Stimulated activated naive B cell treated with anti-CD40 and anti-IgM and Interleukin-4, amounts not matched to agents 10 μg/mL and 1 μg/mL and 100 μg/mL, for 72 hours (primary cell): ENCODE data around the gene LMNB1.
"Not testable (repeated sequence)": the region's sequence is repeated elsewhere in the genome, so short reads cannot be mapped to it uniquely, and the experiment has no call there.

Source experiments
- ATAC-seq, 2 donors: fragments of 150-1000 bp; cut with Tn5 transposase; replicated peaks; 2 replicates each; pipeline ENCODE4 v1.10.0; 2021; ENCODE audit warnings: moderate library complexity in 1 of 2
- DNase-seq: peaks from one replicate; pipeline ENCODE4 v3.0.0; 2021
- H3K27ac Mint-ChIP-seq: one replicate; pipeline ENCODE4 v1.8.0; 2022; ENCODE audit warnings: mild to moderate bottlenecking, mixed read lengths
- H3K27me3 Mint-ChIP-seq, 2 donors: one replicate each; pipeline ENCODE4 v1.8.0; 2022; ENCODE audit warnings: mixed read lengths in 2 of 2
- H3K36me3 Mint-ChIP-seq, 2 donors: one replicate each; pipeline ENCODE4 v1.8.0; 2022; ENCODE audit warnings: mixed read lengths in 2 of 2, mild to moderate bottlenecking in 1 of 2
- H3K4me1 Mint-ChIP-seq, 2 donors: one replicate each; pipeline ENCODE4 v1.8.0; 2022; ENCODE audit warnings: mixed read lengths in 2 of 2, mild to moderate bottlenecking in 1 of 2
- H3K4me3 Mint-ChIP-seq, 2 donors: one replicate each; pipeline ENCODE4 v1.8.0; 2022; ENCODE audit warnings: mild to moderate bottlenecking in 2 of 2, mixed read lengths in 2 of 2, moderate library complexity in 1 of 2
- H3K9me3 Mint-ChIP-seq, 2 donors: one replicate each; pipeline ENCODE4 v1.8.0; 2022; ENCODE audit warnings: mixed read lengths in 2 of 2, mild to moderate bottlenecking in 1 of 2

The LMNB1 gene, protein sequence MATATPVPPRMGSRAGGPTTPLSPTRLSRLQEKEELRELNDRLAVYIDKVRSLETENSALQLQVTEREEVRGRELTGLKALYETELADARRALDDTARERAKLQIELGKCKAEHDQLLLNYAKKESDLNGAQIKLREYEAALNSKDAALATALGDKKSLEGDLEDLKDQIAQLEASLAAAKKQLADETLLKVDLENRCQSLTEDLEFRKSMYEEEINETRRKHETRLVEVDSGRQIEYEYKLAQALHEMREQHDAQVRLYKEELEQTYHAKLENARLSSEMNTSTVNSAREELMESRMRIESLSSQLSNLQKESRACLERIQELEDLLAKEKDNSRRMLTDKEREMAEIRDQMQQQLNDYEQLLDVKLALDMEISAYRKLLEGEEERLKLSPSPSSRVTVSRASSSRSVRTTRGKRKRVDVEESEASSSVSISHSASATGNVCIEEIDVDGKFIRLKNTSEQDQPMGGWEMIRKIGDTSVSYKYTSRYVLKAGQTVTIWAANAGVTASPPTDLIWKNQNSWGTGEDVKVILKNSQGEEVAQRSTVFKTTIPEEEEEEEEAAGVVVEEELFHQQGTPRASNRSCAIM

DNA sequence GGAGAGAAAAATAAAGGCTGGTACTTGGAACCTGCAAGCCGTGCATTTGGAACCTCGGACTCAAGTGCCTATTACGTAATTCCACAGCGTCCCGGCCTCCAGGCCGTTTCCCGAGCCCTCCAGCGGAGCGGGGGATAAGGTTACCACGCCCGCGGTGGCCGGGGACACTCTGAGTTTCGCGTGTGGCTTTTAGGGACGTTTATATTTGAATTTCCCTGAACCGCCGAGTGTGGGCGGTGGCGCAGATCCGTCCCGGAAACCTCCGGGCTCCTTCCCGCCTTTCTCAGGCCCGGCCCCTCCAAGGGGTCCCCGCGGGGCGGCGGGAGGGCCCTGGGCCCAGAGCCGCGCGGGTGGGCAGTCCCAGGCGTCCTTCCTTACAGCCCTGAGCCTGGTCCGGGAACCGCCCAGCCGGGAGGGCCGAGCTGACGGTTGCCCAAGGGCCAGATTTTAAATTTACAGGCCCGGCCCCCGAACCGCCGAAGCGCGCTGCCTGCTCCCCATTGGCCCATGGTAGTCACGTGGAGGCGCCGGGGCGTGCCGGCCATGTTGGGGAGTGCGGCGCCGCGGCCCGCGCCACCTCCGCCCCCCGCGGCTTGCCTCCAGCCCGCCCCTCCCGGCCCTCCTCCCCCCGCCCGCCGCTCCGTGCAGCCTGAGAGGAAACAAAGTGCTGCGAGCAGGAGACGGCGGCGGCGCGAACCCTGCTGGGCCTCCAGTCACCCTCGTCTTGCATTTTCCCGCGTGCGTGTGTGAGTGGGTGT is at the start of gene LMNB1:
TSS of gene LMNB1 (plus strand) at position 638 of the 758 bp plus-strand sequence. CDS start 373 bp downstream, outside the sequence.
- DNase-seq (peak; percentile 95), ATAC-seq (peak; percentile 73 to 80)
- Mint-ChIP-seq H3K4me1 (peaks cover 7 to 27% of the 10 kb centered on the region in 2 donors), H3K9me3 (no peaks in the 10 kb centered on the region), H3K27ac (peak within 1 kb of the TSS; percentile 98), H3K4me3 (peak within 1 kb of the TSS; percentile 98), H3K27me3 (no peaks in the 10 kb centered on the region), H3K36me3 (peaks cover 8 to 11% of the 10 kb centered on the region in 2 donors)

DNA sequence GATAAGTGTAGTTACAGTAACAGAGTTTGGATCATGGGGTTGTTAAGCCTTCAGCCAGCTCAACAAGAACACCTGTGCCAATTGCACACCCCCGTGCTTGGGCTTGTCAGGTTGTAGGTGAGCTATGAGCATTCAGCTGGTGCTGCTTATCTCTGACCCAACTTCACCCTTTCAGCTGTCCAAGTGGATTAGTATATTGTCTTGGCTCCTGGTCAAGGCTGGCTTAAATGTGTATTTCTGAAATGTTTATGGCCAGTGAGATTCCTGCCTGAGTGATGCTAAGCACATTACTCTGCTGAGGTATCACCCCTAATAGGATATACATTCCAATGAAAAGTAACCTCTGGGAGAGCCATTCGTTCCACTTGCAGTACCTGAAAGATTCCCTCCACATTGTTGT is 44.2 kb upstream of the LMNB1 start:
- Mint-ChIP-seq H3K4me3 (no peak overlapping the region), H3K36me3 (no peaks in the 10 kb centered on the region), H3K27ac (no peak overlapping the region), H3K9me3 (no peaks in the 10 kb centered on the region), H3K27me3 (no peaks in the 10 kb centered on the region), H3K4me1 (no peaks in the 10 kb centered on the region)
- ATAC-seq (no peak), DNase-seq (no peak)

DNA sequence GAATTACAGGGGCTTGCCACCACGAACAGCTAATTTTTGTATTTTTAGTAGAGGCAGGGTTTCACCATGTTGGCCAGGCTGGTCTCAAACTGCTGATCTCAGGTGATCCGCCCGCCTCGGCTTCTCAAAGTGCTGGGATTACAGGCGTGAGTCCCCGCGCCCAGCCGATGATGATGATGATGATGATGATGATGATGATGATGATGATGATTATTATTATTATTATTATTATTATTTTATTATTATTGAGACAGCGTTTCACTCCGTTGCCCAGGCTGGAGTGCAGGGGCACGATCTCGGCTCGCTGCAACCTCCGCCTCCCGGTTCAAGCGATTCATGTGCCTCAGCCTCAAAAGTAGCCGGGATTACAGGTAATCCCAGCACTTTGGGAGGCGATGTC is 42.4 kb upstream of the LMNB1 start:
- not testable (repeated sequence) for H3K27me3 Mint-ChIP-seq, H3K27ac Mint-ChIP-seq, ATAC-seq, DNase-seq, H3K4me1 Mint-ChIP-seq, H3K4me3 Mint-ChIP-seq, H3K9me3 Mint-ChIP-seq, H3K36me3 Mint-ChIP-seq

- H3K27ac Mint-ChIP-seq, result no peak overlapping the region
- H3K27me3 Mint-ChIP-seq, result no peaks in the 10 kb centered on the region
- ATAC-seq (no peak), DNase-seq (no peak)
- no peaks in the 10 kb centered on the region for H3K4me1 Mint-ChIP-seq
- H3K9me3 Mint-ChIP-seq, result no peaks in the 10 kb centered on the region
- H3K36me3 Mint-ChIP-seq, result no peaks in the 10 kb centered on the region
- no peak overlapping the region for H3K4me3 Mint-ChIP-seq
These were observed 40.8 kb upstream of the LMNB1 start for GRCh38 chr5:126736141-126736540.

GRCh38 chr5:126741361-126741760 is 35.6 kb upstream of the LMNB1 start:
- Mint-ChIP-seq H3K9me3 (no peaks in the 10 kb centered on the region), H3K4me3 (no peak overlapping the region), H3K27me3 (no peaks in the 10 kb centered on the region), H3K27ac (no peak overlapping the region), H3K4me1 (no peaks in the 10 kb centered on the region), H3K36me3 (no peaks in the 10 kb centered on the region)
- no peak for DNase-seq
- no peak for ATAC-seq

GRCh38 chr5:126742425-126742824 is 34.5 kb upstream of the LMNB1 start:
- no peak overlapping the region for H3K4me3 Mint-ChIP-seq
- no peaks in the 10 kb centered on the region for H3K27me3 Mint-ChIP-seq
- no peak for DNase-seq
- no peak overlapping the region for H3K27ac Mint-ChIP-seq
- peaks cover under 1 to 3% of the 10 kb centered on the region in 2 donors for H3K4me1 Mint-ChIP-seq
- ATAC-seq, result no peak
- no peaks in the 10 kb centered on the region for H3K9me3 Mint-ChIP-seq
- no peaks in the 10 kb centered on the region for H3K36me3 Mint-ChIP-seq

GRCh38 chr5:126744836-126745235 is 32.1 kb upstream of the LMNB1 start:
- peaks cover 12 to 20% of the 10 kb centered on the region in 2 donors for H3K4me1 Mint-ChIP-seq
- no peaks in the 10 kb centered on the region for H3K27me3 Mint-ChIP-seq
- ATAC-seq (no peak), DNase-seq (no peak)
- H3K36me3 Mint-ChIP-seq, result no peaks in the 10 kb centered on the region
- H3K27ac Mint-ChIP-seq, result no peak overlapping the region
- no peak overlapping the region for H3K4me3 Mint-ChIP-seq
- no peaks in the 10 kb centered on the region for H3K9me3 Mint-ChIP-seq

DNA sequence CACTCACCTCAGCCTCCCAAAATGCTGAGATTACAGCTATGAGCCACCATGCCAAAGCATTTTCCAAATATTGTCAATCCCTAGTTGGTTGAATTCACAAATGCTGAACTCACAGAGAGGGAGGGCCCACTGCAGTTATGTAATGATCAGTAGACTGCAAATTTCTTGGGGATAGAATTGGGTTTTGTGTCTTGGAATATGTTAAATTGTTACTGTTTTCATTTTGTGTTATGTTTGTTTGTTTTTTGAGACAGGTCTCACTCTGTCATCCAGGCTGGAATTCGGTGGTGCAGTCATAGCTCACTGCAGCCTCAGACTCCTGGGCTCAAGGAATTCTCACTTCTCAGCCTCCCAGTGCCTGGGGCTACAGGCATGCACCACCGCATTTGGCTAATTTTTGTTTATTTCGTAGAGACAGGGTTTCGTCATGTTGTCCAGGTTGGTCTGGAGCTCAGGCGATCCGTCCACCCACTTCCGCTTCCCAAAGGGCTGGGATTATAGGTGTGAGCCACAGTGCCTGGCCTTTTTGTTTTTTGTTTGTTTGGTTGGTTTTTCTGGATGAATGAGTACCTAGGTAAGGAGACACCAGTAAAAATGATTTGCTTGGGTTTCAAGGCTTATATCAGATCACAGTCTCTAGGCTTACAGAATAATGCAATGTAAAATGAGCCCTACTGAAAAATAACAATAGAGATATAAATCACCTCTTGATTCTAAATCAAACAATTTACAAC is 31.5 kb upstream of the LMNB1 start:
- H3K4me3 Mint-ChIP-seq, result no peak overlapping the region
- peaks cover 12 to 20% of the 10 kb centered on the region in 2 donors for H3K4me1 Mint-ChIP-seq
- H3K36me3 Mint-ChIP-seq, result no peaks in the 10 kb centered on the region
- no peak overlapping the region for H3K27ac Mint-ChIP-seq
- no peak for DNase-seq
- no peaks in the 10 kb centered on the region for H3K27me3 Mint-ChIP-seq
- no peaks in the 10 kb centered on the region for H3K9me3 Mint-ChIP-seq
- ATAC-seq, result no peak

- H3K36me3 Mint-ChIP-seq, result no peaks in the 10 kb centered on the region
- no peak overlapping the region for H3K27ac Mint-ChIP-seq
- no peak overlapping the region for H3K4me3 Mint-ChIP-seq
- H3K9me3 Mint-ChIP-seq, result no peaks in the 10 kb centered on the region
- no peaks in the 10 kb centered on the region for H3K27me3 Mint-ChIP-seq
- DNase-seq, result no peak
- H3K4me1 Mint-ChIP-seq, result peaks cover 12 to 20% of the 10 kb centered on the region in 2 donors
- no peak for ATAC-seq
These were observed 30.6 kb upstream of the LMNB1 start for GRCh38 chr5:126746290-126746689.

DNA sequence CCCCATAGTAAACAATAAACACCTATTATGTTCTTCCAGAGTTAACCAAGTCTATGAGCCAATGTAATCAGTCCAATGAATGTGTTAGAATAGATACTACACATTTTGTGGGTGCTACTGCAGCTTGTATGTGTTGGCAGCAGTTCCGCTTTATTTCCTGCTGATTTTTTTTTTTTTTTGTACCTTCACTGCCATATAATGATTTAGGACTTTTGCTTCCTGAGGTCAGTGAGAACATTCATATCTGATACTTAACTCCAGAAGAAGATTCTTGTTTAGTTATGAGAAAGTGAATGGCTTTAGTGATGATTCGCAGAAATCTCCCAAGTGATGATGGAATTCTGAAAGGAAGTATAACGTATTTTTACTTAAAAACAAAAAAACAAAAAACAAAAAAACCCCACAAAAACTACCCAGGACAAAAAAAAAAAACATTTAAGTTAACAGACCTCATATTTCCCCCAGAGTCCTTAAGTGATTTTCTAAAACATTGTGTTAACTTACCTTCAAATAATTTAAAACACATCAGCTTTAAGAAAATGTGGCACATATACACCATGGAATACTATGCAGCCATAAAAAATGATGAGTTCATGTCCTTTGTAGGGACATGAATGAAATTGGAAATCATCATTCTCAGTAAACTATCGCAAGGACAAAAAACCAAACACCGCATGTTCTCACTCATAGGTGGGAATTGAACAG is 24.7 kb upstream of the LMNB1 start:
- DNase-seq (no peak), ATAC-seq (no peak)
- Mint-ChIP-seq H3K27me3 (no peaks in the 10 kb centered on the region), H3K27ac (no peak overlapping the region), H3K9me3 (no peaks in the 10 kb centered on the region), H3K4me1 (peaks cover 14 to 19% of the 10 kb centered on the region in 2 donors), H3K36me3 (no peaks in the 10 kb centered on the region), H3K4me3 (no peak overlapping the region)

DNA sequence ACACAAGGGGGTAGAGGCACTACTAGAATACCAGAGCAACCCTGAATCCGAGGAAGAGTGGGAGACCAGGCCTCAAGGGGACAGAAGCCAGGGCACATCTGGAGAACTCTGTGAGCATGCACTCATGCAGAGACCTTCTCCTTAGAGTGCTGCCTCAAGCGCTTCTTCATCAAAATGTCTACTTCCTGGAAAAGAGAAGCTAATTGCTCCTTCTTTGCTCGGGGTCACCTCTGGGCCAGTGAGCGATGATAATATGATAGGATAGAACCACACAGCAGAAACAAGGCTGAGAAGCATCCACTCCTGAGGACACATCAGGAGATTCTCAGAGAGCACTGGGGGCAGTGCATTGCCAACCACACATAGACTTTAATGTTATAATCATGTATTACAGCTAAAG is 23.7 kb upstream of the LMNB1 start:
- Mint-ChIP-seq H3K27ac (no peak overlapping the region), H3K4me1 (peaks cover 9 to 12% of the 10 kb centered on the region in 2 donors), H3K4me3 (no peak overlapping the region), H3K27me3 (no peaks in the 10 kb centered on the region), H3K36me3 (no peaks in the 10 kb centered on the region), H3K9me3 (no peaks in the 10 kb centered on the region)
- ATAC-seq (no peak), DNase-seq (no peak)

GRCh38 chr5:126754609-126755008 is 22.3 kb upstream of the LMNB1 start:
- H3K4me3 Mint-ChIP-seq, result no peak overlapping the region
- H3K9me3 Mint-ChIP-seq, result no peaks in the 10 kb centered on the region
- no peak for ATAC-seq
- no peaks in the 10 kb centered on the region for H3K36me3 Mint-ChIP-seq
- no peak for DNase-seq
- H3K27me3 Mint-ChIP-seq, result no peaks in the 10 kb centered on the region
- H3K4me1 Mint-ChIP-seq, result peaks cover 9 to 17% of the 10 kb centered on the region in 2 donors
- H3K27ac Mint-ChIP-seq, result no peak overlapping the region

DNA sequence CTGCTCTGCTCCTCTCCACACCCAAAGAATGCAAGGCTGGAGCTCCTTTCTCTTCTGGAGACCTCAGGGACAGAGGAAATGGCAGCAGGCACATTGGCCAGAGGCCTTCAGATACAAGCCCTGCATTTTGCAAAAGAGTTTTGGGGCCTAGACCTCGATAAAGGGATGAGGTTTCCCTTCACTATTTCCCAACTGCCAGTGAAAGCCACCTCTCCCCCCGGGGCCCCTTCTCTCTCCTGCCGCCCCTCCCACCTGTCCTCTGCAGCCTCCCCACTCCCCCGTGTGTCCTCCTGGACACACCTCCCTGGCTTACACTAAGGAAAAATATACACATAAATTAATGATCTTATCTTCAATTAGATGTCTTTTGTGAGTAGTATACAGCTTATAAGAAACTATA is 21.3 kb upstream of the LMNB1 start:
- no peaks in the 10 kb centered on the region for H3K27me3 Mint-ChIP-seq
- no peaks in the 10 kb centered on the region for H3K36me3 Mint-ChIP-seq
- DNase-seq (no peak), ATAC-seq (no peak)
- H3K9me3 Mint-ChIP-seq, result no peaks in the 10 kb centered on the region
- H3K27ac Mint-ChIP-seq, result no peak overlapping the region
- H3K4me3 Mint-ChIP-seq, result no peak overlapping the region
- H3K4me1 Mint-ChIP-seq, result peaks cover 15 to 26% of the 10 kb centered on the region in 2 donors
